Astrocyte (in vitro differentiated cells and primary cell): Measurements from ENCODE around the gene SPIN2B.

Source experiments
- EZH2 ChIP-seq: IDR thresholded peaks from 2 replicates; pipeline ENCODE4 v1.6.1; 2012; ENCODE audit warnings: mild to moderate bottlenecking, low read length, inconsistent platforms; ENCODE audit not compliant: insufficient read depth
- TF ChIP-seq, protein P1 (sequence below): IDR thresholded peaks from 2 replicates; pipeline ENCODE4 v1.5.1; 2011; ENCODE audit warnings: low read depth, mild to moderate bottlenecking, inconsistent platforms, low read length, moderate library complexity; ENCODE audit not compliant: insufficient read depth

DNA sequence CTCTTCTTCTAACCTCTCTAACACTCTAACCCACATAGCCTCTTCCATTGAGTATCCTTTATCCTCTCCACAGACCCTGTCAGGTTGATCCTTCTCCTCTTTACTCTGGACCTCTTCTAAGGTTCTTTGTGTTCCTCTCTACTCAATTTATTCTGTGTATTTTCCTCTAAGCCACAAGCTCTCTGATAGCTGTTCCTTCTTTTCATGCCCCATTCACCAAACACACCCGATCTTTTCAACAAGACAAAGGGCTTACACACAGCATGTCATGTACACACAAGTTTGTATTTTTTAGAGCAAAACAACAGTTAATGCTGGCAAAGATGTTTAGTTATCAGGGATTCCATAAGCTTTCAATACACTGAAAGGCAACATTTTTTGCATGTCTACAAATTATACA, 1.9 kb downstream of the SPIN2B start:
- TF ChIP-seq EZH2, result no peak
- TF ChIP-seq, protein P1, sequence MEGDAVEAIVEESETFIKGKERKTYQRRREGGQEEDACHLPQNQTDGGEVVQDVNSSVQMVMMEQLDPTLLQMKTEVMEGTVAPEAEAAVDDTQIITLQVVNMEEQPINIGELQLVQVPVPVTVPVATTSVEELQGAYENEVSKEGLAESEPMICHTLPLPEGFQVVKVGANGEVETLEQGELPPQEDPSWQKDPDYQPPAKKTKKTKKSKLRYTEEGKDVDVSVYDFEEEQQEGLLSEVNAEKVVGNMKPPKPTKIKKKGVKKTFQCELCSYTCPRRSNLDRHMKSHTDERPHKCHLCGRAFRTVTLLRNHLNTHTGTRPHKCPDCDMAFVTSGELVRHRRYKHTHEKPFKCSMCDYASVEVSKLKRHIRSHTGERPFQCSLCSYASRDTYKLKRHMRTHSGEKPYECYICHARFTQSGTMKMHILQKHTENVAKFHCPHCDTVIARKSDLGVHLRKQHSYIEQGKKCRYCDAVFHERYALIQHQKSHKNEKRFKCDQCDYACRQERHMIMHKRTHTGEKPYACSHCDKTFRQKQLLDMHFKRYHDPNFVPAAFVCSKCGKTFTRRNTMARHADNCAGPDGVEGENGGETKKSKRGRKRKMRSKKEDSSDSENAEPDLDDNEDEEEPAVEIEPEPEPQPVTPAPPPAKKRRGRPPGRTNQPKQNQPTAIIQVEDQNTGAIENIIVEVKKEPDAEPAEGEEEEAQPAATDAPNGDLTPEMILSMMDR, result no peak
